ENCODE results near the gene NMS. TPM values are rescaled to one million over a fixed set of nuclear protein-coding genes. Genes with fewer than 3 reads are reported as not detected.

NMS gene
- total RNA-seq, 1 experiment from 2014 or later = not detected

- Mint-ChIP-seq H3K27me3 (ENCODE audit: low read depth) (no peaks in the 10 kb centered on the region; the same call in none of the 2 replicates), H3K36me3 (peaks cover 40% of the 10 kb centered on the region), H3K9me3 (peaks cover 66% of the 10 kb centered on the region), H3K4me3 (no peak overlapping the region), H3K27ac (no peak overlapping the region), H3K4me1 (no peaks in the 10 kb centered on the region)
- DNase-seq (ENCODE audit: low spot score) (no peak), ATAC-seq (no peak)
- TF ChIP-seq, protein P1, sequence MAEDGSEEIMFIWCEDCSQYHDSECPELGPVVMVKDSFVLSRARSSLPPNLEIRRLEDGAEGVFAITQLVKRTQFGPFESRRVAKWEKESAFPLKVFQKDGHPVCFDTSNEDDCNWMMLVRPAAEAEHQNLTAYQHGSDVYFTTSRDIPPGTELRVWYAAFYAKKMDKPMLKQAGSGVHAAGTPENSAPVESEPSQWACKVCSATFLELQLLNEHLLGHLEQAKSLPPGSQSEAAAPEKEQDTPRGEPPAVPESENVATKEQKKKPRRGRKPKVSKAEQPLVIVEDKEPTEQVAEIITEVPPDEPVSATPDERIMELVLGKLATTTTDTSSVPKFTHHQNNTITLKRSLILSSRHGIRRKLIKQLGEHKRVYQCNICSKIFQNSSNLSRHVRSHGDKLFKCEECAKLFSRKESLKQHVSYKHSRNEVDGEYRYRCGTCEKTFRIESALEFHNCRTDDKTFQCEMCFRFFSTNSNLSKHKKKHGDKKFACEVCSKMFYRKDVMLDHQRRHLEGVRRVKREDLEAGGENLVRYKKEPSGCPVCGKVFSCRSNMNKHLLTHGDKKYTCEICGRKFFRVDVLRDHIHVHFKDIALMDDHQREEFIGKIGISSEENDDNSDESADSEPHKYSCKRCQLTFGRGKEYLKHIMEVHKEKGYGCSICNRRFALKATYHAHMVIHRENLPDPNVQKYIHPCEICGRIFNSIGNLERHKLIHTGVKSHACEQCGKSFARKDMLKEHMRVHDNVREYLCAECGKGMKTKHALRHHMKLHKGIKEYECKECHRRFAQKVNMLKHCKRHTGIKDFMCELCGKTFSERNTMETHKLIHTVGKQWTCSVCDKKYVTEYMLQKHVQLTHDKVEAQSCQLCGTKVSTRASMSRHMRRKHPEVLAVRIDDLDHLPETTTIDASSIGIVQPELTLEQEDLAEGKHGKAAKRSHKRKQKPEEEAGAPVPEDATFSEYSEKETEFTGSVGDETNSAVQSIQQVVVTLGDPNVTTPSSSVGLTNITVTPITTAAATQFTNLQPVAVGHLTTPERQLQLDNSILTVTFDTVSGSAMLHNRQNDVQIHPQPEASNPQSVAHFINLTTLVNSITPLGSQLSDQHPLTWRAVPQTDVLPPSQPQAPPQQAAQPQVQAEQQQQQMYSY (CRISPR knock-in tag; IDR thresholded peaks at IDR 0.05) = no peak
- no peak for TF ChIP-seq ATF1 (CRISPR knock-in tag; IDR thresholded peaks at IDR 0.05)
- TF ChIP-seq ZMAT4 (CRISPR knock-in tag; IDR thresholded peaks at IDR 0.05) = no peak
- TF ChIP-seq ZNF396 (CRISPR knock-in tag; IDR thresholded peaks at IDR 0.05; ENCODE audit: borderline replicate concordance) = no peak
- no peak for TF ChIP-seq NFE2L1 (CRISPR knock-in tag; IDR thresholded peaks at IDR 0.05)
- TF ChIP-seq, protein P2, sequence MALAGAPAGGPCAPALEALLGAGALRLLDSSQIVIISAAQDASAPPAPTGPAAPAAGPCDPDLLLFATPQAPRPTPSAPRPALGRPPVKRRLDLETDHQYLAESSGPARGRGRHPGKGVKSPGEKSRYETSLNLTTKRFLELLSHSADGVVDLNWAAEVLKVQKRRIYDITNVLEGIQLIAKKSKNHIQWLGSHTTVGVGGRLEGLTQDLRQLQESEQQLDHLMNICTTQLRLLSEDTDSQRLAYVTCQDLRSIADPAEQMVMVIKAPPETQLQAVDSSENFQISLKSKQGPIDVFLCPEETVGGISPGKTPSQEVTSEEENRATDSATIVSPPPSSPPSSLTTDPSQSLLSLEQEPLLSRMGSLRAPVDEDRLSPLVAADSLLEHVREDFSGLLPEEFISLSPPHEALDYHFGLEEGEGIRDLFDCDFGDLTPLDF (CRISPR knock-in tag; IDR thresholded peaks at IDR 0.05) = no peak
- TF ChIP-seq ZNF425 (CRISPR knock-in tag; conservative IDR thresholded peaks at IDR 0.05) = no peak
- TF ChIP-seq, protein P3, sequence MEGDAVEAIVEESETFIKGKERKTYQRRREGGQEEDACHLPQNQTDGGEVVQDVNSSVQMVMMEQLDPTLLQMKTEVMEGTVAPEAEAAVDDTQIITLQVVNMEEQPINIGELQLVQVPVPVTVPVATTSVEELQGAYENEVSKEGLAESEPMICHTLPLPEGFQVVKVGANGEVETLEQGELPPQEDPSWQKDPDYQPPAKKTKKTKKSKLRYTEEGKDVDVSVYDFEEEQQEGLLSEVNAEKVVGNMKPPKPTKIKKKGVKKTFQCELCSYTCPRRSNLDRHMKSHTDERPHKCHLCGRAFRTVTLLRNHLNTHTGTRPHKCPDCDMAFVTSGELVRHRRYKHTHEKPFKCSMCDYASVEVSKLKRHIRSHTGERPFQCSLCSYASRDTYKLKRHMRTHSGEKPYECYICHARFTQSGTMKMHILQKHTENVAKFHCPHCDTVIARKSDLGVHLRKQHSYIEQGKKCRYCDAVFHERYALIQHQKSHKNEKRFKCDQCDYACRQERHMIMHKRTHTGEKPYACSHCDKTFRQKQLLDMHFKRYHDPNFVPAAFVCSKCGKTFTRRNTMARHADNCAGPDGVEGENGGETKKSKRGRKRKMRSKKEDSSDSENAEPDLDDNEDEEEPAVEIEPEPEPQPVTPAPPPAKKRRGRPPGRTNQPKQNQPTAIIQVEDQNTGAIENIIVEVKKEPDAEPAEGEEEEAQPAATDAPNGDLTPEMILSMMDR (IDR thresholded peaks at IDR 0.05) = no peak
- TF ChIP-seq, protein P4, sequence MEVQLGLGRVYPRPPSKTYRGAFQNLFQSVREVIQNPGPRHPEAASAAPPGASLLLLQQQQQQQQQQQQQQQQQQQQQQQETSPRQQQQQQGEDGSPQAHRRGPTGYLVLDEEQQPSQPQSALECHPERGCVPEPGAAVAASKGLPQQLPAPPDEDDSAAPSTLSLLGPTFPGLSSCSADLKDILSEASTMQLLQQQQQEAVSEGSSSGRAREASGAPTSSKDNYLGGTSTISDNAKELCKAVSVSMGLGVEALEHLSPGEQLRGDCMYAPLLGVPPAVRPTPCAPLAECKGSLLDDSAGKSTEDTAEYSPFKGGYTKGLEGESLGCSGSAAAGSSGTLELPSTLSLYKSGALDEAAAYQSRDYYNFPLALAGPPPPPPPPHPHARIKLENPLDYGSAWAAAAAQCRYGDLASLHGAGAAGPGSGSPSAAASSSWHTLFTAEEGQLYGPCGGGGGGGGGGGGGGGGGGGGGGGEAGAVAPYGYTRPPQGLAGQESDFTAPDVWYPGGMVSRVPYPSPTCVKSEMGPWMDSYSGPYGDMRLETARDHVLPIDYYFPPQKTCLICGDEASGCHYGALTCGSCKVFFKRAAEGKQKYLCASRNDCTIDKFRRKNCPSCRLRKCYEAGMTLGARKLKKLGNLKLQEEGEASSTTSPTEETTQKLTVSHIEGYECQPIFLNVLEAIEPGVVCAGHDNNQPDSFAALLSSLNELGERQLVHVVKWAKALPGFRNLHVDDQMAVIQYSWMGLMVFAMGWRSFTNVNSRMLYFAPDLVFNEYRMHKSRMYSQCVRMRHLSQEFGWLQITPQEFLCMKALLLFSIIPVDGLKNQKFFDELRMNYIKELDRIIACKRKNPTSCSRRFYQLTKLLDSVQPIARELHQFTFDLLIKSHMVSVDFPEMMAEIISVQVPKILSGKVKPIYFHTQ (CRISPR knock-in tag; IDR thresholded peaks at IDR 0.05) = no peak
- no peak for TF ChIP-seq NFYB (CRISPR knock-in tag; conservative IDR thresholded peaks at IDR 0.05; ENCODE audit: low read depth)
- POLR2A ChIA-PET = no interaction called here
- CTCF ChIA-PET = interaction anchor here (1.2 kb wide), 1 partner anchor 22 kb away, joined by 3 read pairs; no protein-coding TSS in a partner anchor
Observed at GRCh38 chr2:100460904-100461530, 9.3 kb upstream of the NMS start.

GRCh38 chr2:100470898-100471514, 724 bp downstream of the NMS start:
- DNase-seq (ENCODE audit: low spot score) (peak; percentile 80), ATAC-seq (peak; percentile 96)
- Mint-ChIP-seq H3K4me3 (no peak overlapping the region), H3K9me3 (peaks cover 14% of the 10 kb centered on the region), H3K27ac (no peak overlapping the region), H3K4me1 (no peaks in the 10 kb centered on the region), H3K36me3 (no peaks in the 10 kb centered on the region), H3K27me3 (ENCODE audit: low read depth) (peaks cover 14% of the 10 kb centered on the region)
- ChIA-PET CTCF (interaction anchor here (1.0 to 1.7 kb wide), 3 partner anchors 49 to 208 kb away, joined by 3 to 5 read pairs (median 3); no protein-coding TSS in a partner anchor), POLR2A (no interaction called here)
- TF ChIP-seq IRF2 (CRISPR knock-in tag; IDR thresholded peaks at IDR 0.05; ENCODE audit: borderline replicate concordance, low read depth) (no peak), ZNF423 (CRISPR knock-in tag; IDR thresholded peaks at IDR 0.05) (no peak), CREM (CRISPR knock-in tag; IDR thresholded peaks at IDR 0.05) (peak; percentile 39; the same call in 1 of the 2 replicates), ZNF219 (CRISPR knock-in tag; IDR thresholded peaks at IDR 0.05; ENCODE audit: borderline replicate concordance) (peak; percentile 68; the same call in 1 of the 2 replicates), RORB (CRISPR knock-in tag; IDR thresholded peaks at IDR 0.05) (no peak), TEAD1 (CRISPR knock-in tag; IDR thresholded peaks at IDR 0.05) (peak; percentile 89)
- TF ChIP-seq, protein P5, sequence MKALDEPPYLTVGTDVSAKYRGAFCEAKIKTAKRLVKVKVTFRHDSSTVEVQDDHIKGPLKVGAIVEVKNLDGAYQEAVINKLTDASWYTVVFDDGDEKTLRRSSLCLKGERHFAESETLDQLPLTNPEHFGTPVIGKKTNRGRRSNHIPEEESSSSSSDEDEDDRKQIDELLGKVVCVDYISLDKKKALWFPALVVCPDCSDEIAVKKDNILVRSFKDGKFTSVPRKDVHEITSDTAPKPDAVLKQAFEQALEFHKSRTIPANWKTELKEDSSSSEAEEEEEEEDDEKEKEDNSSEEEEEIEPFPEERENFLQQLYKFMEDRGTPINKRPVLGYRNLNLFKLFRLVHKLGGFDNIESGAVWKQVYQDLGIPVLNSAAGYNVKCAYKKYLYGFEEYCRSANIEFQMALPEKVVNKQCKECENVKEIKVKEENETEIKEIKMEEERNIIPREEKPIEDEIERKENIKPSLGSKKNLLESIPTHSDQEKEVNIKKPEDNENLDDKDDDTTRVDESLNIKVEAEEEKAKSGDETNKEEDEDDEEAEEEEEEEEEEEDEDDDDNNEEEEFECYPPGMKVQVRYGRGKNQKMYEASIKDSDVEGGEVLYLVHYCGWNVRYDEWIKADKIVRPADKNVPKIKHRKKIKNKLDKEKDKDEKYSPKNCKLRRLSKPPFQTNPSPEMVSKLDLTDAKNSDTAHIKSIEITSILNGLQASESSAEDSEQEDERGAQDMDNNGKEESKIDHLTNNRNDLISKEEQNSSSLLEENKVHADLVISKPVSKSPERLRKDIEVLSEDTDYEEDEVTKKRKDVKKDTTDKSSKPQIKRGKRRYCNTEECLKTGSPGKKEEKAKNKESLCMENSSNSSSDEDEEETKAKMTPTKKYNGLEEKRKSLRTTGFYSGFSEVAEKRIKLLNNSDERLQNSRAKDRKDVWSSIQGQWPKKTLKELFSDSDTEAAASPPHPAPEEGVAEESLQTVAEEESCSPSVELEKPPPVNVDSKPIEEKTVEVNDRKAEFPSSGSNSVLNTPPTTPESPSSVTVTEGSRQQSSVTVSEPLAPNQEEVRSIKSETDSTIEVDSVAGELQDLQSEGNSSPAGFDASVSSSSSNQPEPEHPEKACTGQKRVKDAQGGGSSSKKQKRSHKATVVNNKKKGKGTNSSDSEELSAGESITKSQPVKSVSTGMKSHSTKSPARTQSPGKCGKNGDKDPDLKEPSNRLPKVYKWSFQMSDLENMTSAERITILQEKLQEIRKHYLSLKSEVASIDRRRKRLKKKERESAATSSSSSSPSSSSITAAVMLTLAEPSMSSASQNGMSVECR (CRISPR knock-in tag; IDR thresholded peaks at IDR 0.05; ENCODE audit: borderline replicate concordance) = peak; percentile 95

All from WTC11 (cell line).